Measurements from ENCODE around the gene MIA2. TPM values are rescaled to one million over a fixed set of nuclear protein-coding genes. Genes with fewer than 3 reads are reported as not detected.

The MIA2 gene
- total RNA-seq, 1 donor from 2014 or later, result 27.1 TPM

- DNase-seq (no peak), ATAC-seq (ENCODE audit: low read depth) (no peak)
- intact Hi-C loops (cut with micrococcal nuclease), result no loop called here
- Mint-ChIP-seq H3K4me3 (no peak overlapping the region), H3K4me1 (peaks cover 3% of the 10 kb centered on the region), H3K27me3 (no peaks in the 10 kb centered on the region), H3K36me3 (ENCODE audit: low read depth) (peaks cover 74% of the 10 kb centered on the region), H3K27ac (no peak overlapping the region), H3K9me3 (peaks cover 25% of the 10 kb centered on the region)
- ChIA-PET POLR2A (no interaction called here), CTCF (no interaction called here)
- no peak for TF ChIP-seq CTCF (IDR thresholded peaks at IDR 0.05)
These were observed 133.0 kb downstream of the MIA2 start for GRCh38 chr14:39366460-39367386.

- TF ChIP-seq CTCF (IDR thresholded peaks at IDR 0.05), result no peak
- ATAC-seq (ENCODE audit: low read depth), result no peak
- peaks cover 3% of the 10 kb centered on the region for H3K4me1 Mint-ChIP-seq
- no peak overlapping the region for H3K27ac Mint-ChIP-seq
- peaks cover 23% of the 10 kb centered on the region for H3K9me3 Mint-ChIP-seq
- intact Hi-C loops (cut with micrococcal nuclease), result no loop called here
- H3K36me3 Mint-ChIP-seq (ENCODE audit: low read depth), result peaks cover 72% of the 10 kb centered on the region
- ChIA-PET CTCF (no interaction called here), POLR2A (no interaction called here)
- H3K4me3 Mint-ChIP-seq, result no peak overlapping the region
- no peak for DNase-seq
- no peaks in the 10 kb centered on the region for H3K27me3 Mint-ChIP-seq
These were observed 133.7 kb downstream of the MIA2 start for GRCh38 chr14:39367387-39367751.

- intact Hi-C loops (cut with micrococcal nuclease), result no loop called here
- ATAC-seq (ENCODE audit: low read depth) (no peak), DNase-seq (no peak)
- Mint-ChIP-seq H3K36me3 (ENCODE audit: low read depth) (peaks cover 62% of the 10 kb centered on the region), H3K4me3 (no peak overlapping the region), H3K4me1 (no peaks in the 10 kb centered on the region), H3K27ac (no peak overlapping the region), H3K27me3 (no peaks in the 10 kb centered on the region), H3K9me3 (peaks cover 17% of the 10 kb centered on the region)
- POLR2A ChIA-PET, result no interaction called here
- no peak for TF ChIP-seq CTCF (IDR thresholded peaks at IDR 0.05)
- CTCF ChIA-PET, result interaction anchor here (0.9 kb wide), 1 partner anchor 136 kb away, joined by 3 read pairs; no protein-coding TSS in a partner anchor
These were observed 134.7 kb downstream of the MIA2 start for GRCh38 chr14:39368261-39368959.

- no peaks in the 10 kb centered on the region for H3K27me3 Mint-ChIP-seq
- CTCF ChIA-PET, result no interaction called here
These were observed 135.3 kb downstream of the MIA2 start for GRCh38 chr14:39369029-39369428.

More at GRCh38 chr14:39369029-39369428, 135.3 kb downstream of the MIA2 start:
- Mint-ChIP-seq H3K4me1 (no peaks in the 10 kb centered on the region), H3K4me3 (no peak overlapping the region), H3K9me3 (peaks cover 12% of the 10 kb centered on the region), H3K27ac (no peak overlapping the region), H3K36me3 (ENCODE audit: low read depth) (peaks cover 59% of the 10 kb centered on the region)
- intact Hi-C loops (cut with micrococcal nuclease), result no loop called here
- no peak for ATAC-seq (ENCODE audit: low read depth)
- TF ChIP-seq CTCF (IDR thresholded peaks at IDR 0.05), result no peak
- DNase-seq, result no peak
- POLR2A ChIA-PET, result no interaction called here

Data from activated B cell treated with CpG ODN at 0.5 μM for 24 hours (primary cell).